Fibroblast of lung (primary cell): ENCODE measurements around the gene ZBTB34.

ENCODE experiments used
- EZH2 ChIP-seq: IDR thresholded peaks from 2 replicates; pipeline ENCODE4 v1.5.1; 2012; ENCODE audit warnings: low read length, control low read depth, mild to moderate bottlenecking; ENCODE audit errors: missing control alignments
- TF ChIP-seq, protein P1 (sequence below), 2 donors: IDR thresholded peaks in 1 of 2; conservative IDR thresholded peaks in 1 of 2; 1 replicate in 1 of 2; 2 replicates in 1 of 2; pipeline ENCODE4 v1.5.1; 2011 to 2012; ENCODE audit warnings: low read length in 2 of 2, control low read depth in 1 of 2, inconsistent platforms in 1 of 2, low read depth in 1 of 2, mild to moderate bottlenecking in 1 of 2

DNA sequence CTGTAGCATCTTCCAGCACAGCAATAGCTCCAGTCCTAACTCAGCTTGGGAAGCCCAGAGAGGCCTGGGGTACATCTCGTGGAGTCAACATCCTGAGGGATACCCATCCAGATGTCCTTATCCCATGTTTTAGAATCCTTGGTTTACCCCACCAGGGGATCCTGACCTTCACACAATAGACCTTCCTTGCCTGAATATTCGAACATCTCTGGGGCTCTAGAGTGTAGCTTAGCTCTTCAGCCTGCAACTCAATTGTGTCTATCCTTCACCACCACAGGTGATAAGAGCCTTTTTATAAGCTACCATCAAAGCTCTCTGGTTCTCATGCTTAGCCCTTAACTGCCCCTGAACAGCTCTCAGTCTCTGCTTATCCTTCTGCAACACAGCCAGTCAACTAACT is 46.6 kb downstream of the ZBTB34 start:
- TF ChIP-seq, protein P1, sequence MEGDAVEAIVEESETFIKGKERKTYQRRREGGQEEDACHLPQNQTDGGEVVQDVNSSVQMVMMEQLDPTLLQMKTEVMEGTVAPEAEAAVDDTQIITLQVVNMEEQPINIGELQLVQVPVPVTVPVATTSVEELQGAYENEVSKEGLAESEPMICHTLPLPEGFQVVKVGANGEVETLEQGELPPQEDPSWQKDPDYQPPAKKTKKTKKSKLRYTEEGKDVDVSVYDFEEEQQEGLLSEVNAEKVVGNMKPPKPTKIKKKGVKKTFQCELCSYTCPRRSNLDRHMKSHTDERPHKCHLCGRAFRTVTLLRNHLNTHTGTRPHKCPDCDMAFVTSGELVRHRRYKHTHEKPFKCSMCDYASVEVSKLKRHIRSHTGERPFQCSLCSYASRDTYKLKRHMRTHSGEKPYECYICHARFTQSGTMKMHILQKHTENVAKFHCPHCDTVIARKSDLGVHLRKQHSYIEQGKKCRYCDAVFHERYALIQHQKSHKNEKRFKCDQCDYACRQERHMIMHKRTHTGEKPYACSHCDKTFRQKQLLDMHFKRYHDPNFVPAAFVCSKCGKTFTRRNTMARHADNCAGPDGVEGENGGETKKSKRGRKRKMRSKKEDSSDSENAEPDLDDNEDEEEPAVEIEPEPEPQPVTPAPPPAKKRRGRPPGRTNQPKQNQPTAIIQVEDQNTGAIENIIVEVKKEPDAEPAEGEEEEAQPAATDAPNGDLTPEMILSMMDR (conservative IDR thresholded peaks at IDR 0.05 in 1 of 2, IDR thresholded peaks at IDR 0.05 in 1 of 2; ENCODE audit: low read depth in 1 of 2, low read length in 2 of 2) = no peak
- TF ChIP-seq EZH2 = no peak
